ENCODE results near the gene CBFA2T2. TPM values are rescaled to one million over a fixed set of nuclear protein-coding genes. Genes with fewer than 3 reads are reported as not detected.

The CBFA2T2 gene
- total and polyA plus RNA-seq, 2 of the 4 experiments (the other 2 are of a cell fraction): 3.8 to 6.2 TPM

DNA sequence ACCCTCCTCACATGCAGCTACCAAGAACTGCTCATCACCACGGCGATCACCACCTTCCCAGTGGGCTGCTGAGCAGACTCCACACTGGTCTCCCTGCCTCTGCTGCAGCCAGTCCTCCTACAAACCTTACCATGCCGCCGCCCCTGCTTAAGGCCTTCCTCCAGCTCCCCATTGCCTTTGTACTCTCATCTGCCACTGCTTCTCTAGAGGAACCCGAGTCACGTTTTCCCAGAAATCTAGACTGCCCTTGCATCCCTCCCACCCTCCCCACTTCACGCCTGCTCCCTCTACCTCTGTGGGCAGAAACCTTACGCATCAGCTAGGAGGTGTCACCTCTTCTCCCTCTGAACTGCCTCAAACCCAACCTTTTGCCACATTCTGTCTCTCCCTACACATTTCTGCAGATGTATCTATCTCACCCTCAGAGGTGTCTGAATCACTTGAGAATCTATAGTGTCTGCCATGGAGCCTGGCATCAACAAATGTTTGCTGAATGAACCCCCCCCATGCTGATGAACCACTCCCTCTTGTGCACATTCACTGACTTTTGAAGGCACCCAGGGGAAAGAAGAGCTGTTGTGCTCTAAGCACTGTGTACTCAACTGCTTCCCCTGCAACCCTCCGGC lies 191.9 kb downstream of the CBFA2T2 start:
- ATAC-seq (ENCODE audit: low read depth): no peak
- H2AFZ ChIP-seq (replicated peaks; ENCODE audit: low read length, poor library complexity): no peak overlapping the region
- no peak overlapping the region for H3K9ac ChIP-seq (ENCODE audit: low read depth, low read length)
- no peak overlapping the region for H4K91ac ChIP-seq (ENCODE audit: insufficient read depth, low read depth, low read length)
- H2BK5ac ChIP-seq (ENCODE audit: low read depth, low read length, poor library complexity, severe bottlenecking): no peak overlapping the region
- in situ Hi-C loops (cut with MboI; ENCODE audit: low sequenced_read_pairs): no loop called here
- CTCF ChIA-PET: interaction anchor here (1.0 kb wide), 1 partner anchor 13 kb away, joined by 3 read pairs; no protein-coding TSS in a partner anchor
- dilution Hi-C loops (cut with HindIII; ENCODE audit: low sequenced_read_pairs, unreplicated experiment): no loop called here
- H2BK120ac ChIP-seq (ENCODE audit: low read depth, low read length): no peak overlapping the region
- no peak overlapping the region for H3K18ac ChIP-seq (ENCODE audit: low read depth, low read length)
- peaks cover 10% of the 10 kb centered on the region for H3K4me1 ChIP-seq (ENCODE audit: control insufficient read depth, insufficient read depth, low read length)
- H3K79me1 ChIP-seq (ENCODE audit: low read depth in 1 of 2, low read length in 2 of 2): peaks cover 7 to 52% of the 10 kb centered on the region in 2 experiments; a peak in 2 of 4 replicates
- H3K4me3 ChIP-seq (ENCODE audit: insufficient read depth, low read depth, low read length): no peak overlapping the region
- H4K8ac ChIP-seq (ENCODE audit: low read depth in 2 of 2, low read length in 2 of 2): no peak overlapping the region
- peaks cover 24% of the 10 kb centered on the region; the same call in 1 of the 2 replicates for H3K9me1 ChIP-seq (ENCODE audit: insufficient read depth, low read length)
- H3K27me3 ChIP-seq (ENCODE audit: control insufficient read depth, insufficient read depth, low read length): no peaks in the 10 kb centered on the region
- no peak for TF ChIP-seq SMC3 (IDR thresholded peaks at IDR 0.05; ENCODE audit: low read depth, low read length)
- no peak for TF ChIP-seq RAD21 (IDR thresholded peaks at IDR 0.05; ENCODE audit: low read length)
- TF ChIP-seq MXI1 (IDR thresholded peaks at IDR 0.05; ENCODE audit: borderline replicate concordance, low read depth, low read length): no peak
- TF ChIP-seq, protein P1, sequence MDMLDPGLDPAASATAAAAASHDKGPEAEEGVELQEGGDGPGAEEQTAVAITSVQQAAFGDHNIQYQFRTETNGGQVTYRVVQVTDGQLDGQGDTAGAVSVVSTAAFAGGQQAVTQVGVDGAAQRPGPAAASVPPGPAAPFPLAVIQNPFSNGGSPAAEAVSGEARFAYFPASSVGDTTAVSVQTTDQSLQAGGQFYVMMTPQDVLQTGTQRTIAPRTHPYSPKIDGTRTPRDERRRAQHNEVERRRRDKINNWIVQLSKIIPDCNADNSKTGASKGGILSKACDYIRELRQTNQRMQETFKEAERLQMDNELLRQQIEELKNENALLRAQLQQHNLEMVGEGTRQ (IDR thresholded peaks at IDR 0.05; ENCODE audit: low read depth, low read length): no peak
- no peak for TF ChIP-seq RFX5 (IDR thresholded peaks at IDR 0.05; ENCODE audit: low read depth, low read length)
- POLR2A ChIA-PET (ENCODE audit: unreplicated experiment): no interaction called here
- BruUV-seq (replicated peaks): no TSS peak
- no peaks in the 10 kb centered on the region for H3K36me3 ChIP-seq (ENCODE audit: control insufficient read depth, insufficient read depth, low read length)
- no peak overlapping the region for H2BK15ac ChIP-seq (ENCODE audit: low read depth, low read length)
- H2AK5ac ChIP-seq (ENCODE audit: low read depth, low read length): no peak overlapping the region
- H3K14ac ChIP-seq (replicated peaks; ENCODE audit: low read depth, low read length): no peak overlapping the region
- no peak overlapping the region for H3K56ac ChIP-seq (ENCODE audit: extremely low read depth, insufficient read depth, low read length)
- DNase-seq: no peak
- H4K20me1 ChIP-seq (ENCODE audit: insufficient read depth, low read length): peaks cover 24% of the 10 kb centered on the region
- no peak overlapping the region for H3K4me2 ChIP-seq (ENCODE audit: low read depth, low read length)
- H3K4ac ChIP-seq (ENCODE audit: low read depth, low read length): no peak overlapping the region
- H2BK20ac ChIP-seq (ENCODE audit: low read depth, low read length): no peak overlapping the region
- 92% methylated on average over 2 of the region's 9 CpGs; no CpG with 5 or more reads in 1 of the 2 experiments for WGBS, 2 experiments (ENCODE audit: extremely low coverage in 2 of 2, insufficient read length in 1 of 2)
- H2AK9ac ChIP-seq (replicated peaks; ENCODE audit: low read depth, low read length, poor library complexity): no peak overlapping the region
- no peak overlapping the region for H3K27ac ChIP-seq (ENCODE audit: insufficient read depth, low read length)
- intact Hi-C loops (cut with micrococcal nuclease): no loop called here
- H3K23ac ChIP-seq (ENCODE audit: low read depth, low read length): no peak overlapping the region
- no peak overlapping the region for H4K5ac ChIP-seq (ENCODE audit: low read depth, low read length)
- no peaks in the 10 kb centered on the region for H3K9me3 ChIP-seq (ENCODE audit: control insufficient read depth, insufficient read depth, low read length)

Data from IMR-90 (cell line).